HG03565 (cell line): Measurements from ENCODE around the gene TDRD7.

Experiments used
- ATAC-seq: cut with Tn5 transposase; IDR thresholded peaks from one replicate; pipeline ENCODE4 v1.9.1; 2021; ENCODE audit warnings: mild to moderate bottlenecking, moderate library complexity; ENCODE audit not compliant: unreplicated experiment

The TDRD7 gene

GRCh38 chr9:97525451-97525850 is 113.6 kb downstream of the TDRD7 start:
- ATAC-seq: no peak

GRCh38 chr9:97526895-97527575 is 115.1 kb downstream of the TDRD7 start:
- ATAC-seq: no peak

- no peak for ATAC-seq
Observed at GRCh38 chr9:97527626-97528528, 116.0 kb downstream of the TDRD7 start.

GRCh38 chr9:97528529-97529230 is 116.8 kb downstream of the TDRD7 start:
- ATAC-seq: no peak

- ATAC-seq: peak; percentile 80
Observed at GRCh38 chr9:97529363-97530076, 117.6 kb downstream of the TDRD7 start.

- ATAC-seq: no peak
Observed at GRCh38 chr9:97531888-97532376, 120.0 kb downstream of the TDRD7 start.

- ATAC-seq: no peak
Observed at GRCh38 chr9:97534185-97534584, 122.3 kb downstream of the TDRD7 start.

- no peak for ATAC-seq
Observed at GRCh38 chr9:97534961-97535594, 123.2 kb downstream of the TDRD7 start.

- no peak for ATAC-seq
Observed at GRCh38 chr9:97535771-97536170, 123.9 kb downstream of the TDRD7 start.

GRCh38 chr9:97536480-97536879 is 124.6 kb downstream of the TDRD7 start:
- ATAC-seq: no peak

GRCh38 chr9:97543561-97543960 is 131.7 kb downstream of the TDRD7 start:
- no peak for ATAC-seq

- ATAC-seq: no peak
Observed at GRCh38 chr9:97545486-97545885, 133.6 kb downstream of the TDRD7 start.
